Muscle layer of duodenum (tissue), 2 donors: ENCODE results near the gene CSRP1.

Experiments used
- H3K27ac ChIP-seq: one replicate; pipeline ENCODE4 v1.7.0; 2013; ENCODE audit warnings: mild to moderate bottlenecking, low read length
- H3K27me3 ChIP-seq: one replicate; pipeline ENCODE4 v1.7.0; 2013; ENCODE audit warnings: low read depth, mild to moderate bottlenecking, control low read depth, low read length
- H3K36me3 ChIP-seq, 2 donors: one replicate each; pipeline ENCODE4 v1.7.0; 2013; ENCODE audit warnings: low read length in 2 of 2, control low read depth in 1 of 2, mild to moderate bottlenecking in 1 of 2; ENCODE audit not compliant: insufficient read depth in 2 of 2, control insufficient read depth in 1 of 2
- H3K4me1 ChIP-seq, 2 donors: one replicate each; pipeline ENCODE4 v1.7.0; 2013; ENCODE audit warnings: low read length in 2 of 2, mild to moderate bottlenecking in 2 of 2, control low read depth in 1 of 2, moderate library complexity in 1 of 2; ENCODE audit not compliant: insufficient read depth in 2 of 2, control insufficient read depth in 1 of 2
- H3K4me3 ChIP-seq, 2 donors: one replicate each; pipeline ENCODE4 v1.7.0; 2013; ENCODE audit warnings: low read length in 2 of 2, low read depth in 1 of 2, mild to moderate bottlenecking in 1 of 2
- H3K9me3 ChIP-seq, 2 donors: one replicate each; pipeline ENCODE4 v1.7.0; 2013; ENCODE audit warnings: low read length in 2 of 2, control low read depth in 1 of 2, mild to moderate bottlenecking in 1 of 2; ENCODE audit not compliant: control insufficient read depth in 1 of 2
- donor health status: healthy.

CSRP1 gene

DNA sequence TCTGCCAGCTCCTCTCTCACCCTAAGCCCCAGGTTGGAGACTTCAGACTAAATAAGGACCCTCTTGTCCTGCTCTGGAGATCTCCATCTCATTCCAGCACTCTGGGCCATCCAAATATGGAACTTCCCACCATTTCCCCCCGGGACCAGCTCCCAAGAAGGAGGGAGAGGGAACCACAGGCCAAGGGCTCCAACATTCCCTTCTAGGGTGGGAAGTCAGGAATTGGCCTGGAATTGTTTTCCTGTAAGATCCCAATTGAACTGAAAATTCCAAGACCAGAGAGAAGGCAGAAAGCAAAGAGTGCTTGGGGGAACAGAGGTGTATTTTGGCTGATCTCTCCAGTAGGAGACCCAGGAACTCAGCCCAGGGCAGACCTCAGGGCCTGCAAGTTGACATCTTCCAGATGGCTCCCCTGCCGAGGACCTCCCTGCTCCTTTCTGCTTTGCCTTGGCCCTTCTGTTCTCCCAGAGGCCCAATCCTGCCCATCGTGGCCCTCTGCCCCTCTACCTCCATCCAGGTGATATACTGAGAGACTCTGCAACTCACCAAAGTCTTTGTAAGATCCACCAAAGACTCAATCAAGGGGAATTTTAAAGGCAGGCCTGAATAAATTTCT, 14.9 kb downstream of the CSRP1 start:
- Histone ChIP-seq H3K4me1 (peaks cover 50 to 99% of the 10 kb centered on the region in 2 donors), H3K4me3 (no peak overlapping the region)

DNA sequence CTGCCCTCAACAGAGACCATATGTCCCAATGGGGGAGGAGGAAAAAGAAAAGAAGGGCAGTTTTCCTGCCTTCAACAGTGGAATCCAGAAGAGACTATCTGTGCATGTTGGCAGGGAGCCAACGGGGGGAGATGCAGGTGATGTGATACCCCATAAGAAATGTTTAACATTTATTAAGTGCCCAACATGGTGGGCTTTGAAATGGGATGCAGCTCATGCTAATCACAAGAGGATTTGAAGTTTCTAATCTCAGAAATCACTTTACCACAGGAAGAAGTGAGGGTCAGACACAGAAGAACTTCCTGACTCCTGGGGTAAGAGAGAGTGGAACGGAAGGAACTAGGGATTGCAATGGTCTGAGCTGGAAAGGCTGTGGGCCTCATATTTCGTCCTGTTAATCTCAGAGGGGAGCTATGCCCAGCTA, 16.2 kb downstream of the CSRP1 start:
- Histone ChIP-seq H3K4me1 (peaks cover 42 to 99% of the 10 kb centered on the region in 2 donors), H3K27ac (peak overlapping the region; percentile 5), H3K9me3 (no peaks in the 10 kb centered on the region), H3K36me3 (peaks cover 55 to 63% of the 10 kb centered on the region in 2 donors), H3K4me3 (peak overlapping the region in 1 of 2 donors; percentile 12), H3K27me3 (no peaks in the 10 kb centered on the region)

More for the DNA sequence above, 14.9 kb downstream of the CSRP1 start:
- H3K27me3 ChIP-seq: no peaks in the 10 kb centered on the region
- H3K27ac ChIP-seq: peak overlapping the region; percentile 65
- H3K9me3 ChIP-seq: no peaks in the 10 kb centered on the region
- H3K36me3 ChIP-seq: peaks cover 45 to 61% of the 10 kb centered on the region in 2 donors

- Histone ChIP-seq H3K36me3 (peaks cover 55 to 65% of the 10 kb centered on the region in 2 donors), H3K4me1 (peaks cover 35 to 92% of the 10 kb centered on the region in 2 donors), H3K27ac (peak overlapping the region; percentile 47)
Measured at GRCh38 chr1:201489643-201490261, 17.2 kb downstream of the CSRP1 start.

GRCh38 chr1:201488830-201489589, 17.9 kb downstream of the CSRP1 start:
- no peaks in the 10 kb centered on the region for H3K27me3 ChIP-seq
- peaks cover 56 to 66% of the 10 kb centered on the region in 2 donors for H3K36me3 ChIP-seq
- peaks cover 28 to 85% of the 10 kb centered on the region in 2 donors for H3K4me1 ChIP-seq
- H3K4me3 ChIP-seq: peak overlapping the region in 1 of 2 donors; percentile 10
- H3K27ac ChIP-seq: peak overlapping the region; percentile 47
- H3K9me3 ChIP-seq: no peaks in the 10 kb centered on the region

More at GRCh38 chr1:201489643-201490261, 17.2 kb downstream of the CSRP1 start:
- H3K27me3 ChIP-seq: no peaks in the 10 kb centered on the region
- peak overlapping the region in 1 of 2 donors; percentile 10 for H3K4me3 ChIP-seq
- H3K9me3 ChIP-seq: no peaks in the 10 kb centered on the region

GRCh38 chr1:201487742-201488141, 19.2 kb downstream of the CSRP1 start:
- Histone ChIP-seq H3K27ac (no peak overlapping the region), H3K36me3 (peaks cover 64 to 67% of the 10 kb centered on the region in 2 donors), H3K4me1 (peaks cover 26 to 72% of the 10 kb centered on the region in 2 donors), H3K9me3 (no peaks in the 10 kb centered on the region), H3K4me3 (no peak overlapping the region), H3K27me3 (no peaks in the 10 kb centered on the region)

DNA sequence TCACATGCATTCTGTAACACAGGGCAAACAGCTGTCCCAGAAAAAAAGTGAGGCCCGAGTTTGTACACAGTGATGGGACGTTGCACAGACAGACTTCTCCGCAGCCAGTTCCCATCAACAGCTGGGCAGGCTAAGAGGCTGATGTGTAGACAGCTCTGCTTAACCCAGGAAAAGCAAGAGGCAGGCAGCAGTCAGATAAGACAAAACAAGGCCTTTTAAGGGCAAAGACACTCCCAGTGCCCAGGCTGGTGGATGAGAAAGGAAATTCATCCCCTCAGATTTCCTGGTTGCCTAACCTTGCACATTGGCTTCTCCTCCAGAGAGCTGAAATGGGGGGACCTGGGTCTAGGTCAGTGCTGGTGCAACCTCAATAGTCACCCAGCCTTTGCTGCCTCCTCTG, 20.7 kb downstream of the CSRP1 start:
- H3K4me3 ChIP-seq: no peak overlapping the region
- H3K9me3 ChIP-seq: no peaks in the 10 kb centered on the region
- peak overlapping the region; percentile 5 for H3K27ac ChIP-seq
- H3K27me3 ChIP-seq: no peaks in the 10 kb centered on the region
- H3K4me1 ChIP-seq: peaks cover 26 to 68% of the 10 kb centered on the region in 2 donors
- peaks cover 61 to 64% of the 10 kb centered on the region in 2 donors for H3K36me3 ChIP-seq

GRCh38 chr1:201485184-201485774, 21.6 kb downstream of the CSRP1 start:
- Histone ChIP-seq H3K9me3 (no peaks in the 10 kb centered on the region), H3K36me3 (peaks cover 57 to 60% of the 10 kb centered on the region in 2 donors), H3K4me3 (no peak overlapping the region), H3K27ac (peak overlapping the region; percentile 5), H3K27me3 (no peaks in the 10 kb centered on the region), H3K4me1 (peaks cover 18 to 63% of the 10 kb centered on the region in 2 donors)

GRCh38 chr1:201483373-201483949, 23.5 kb downstream of the CSRP1 start:
- no peak overlapping the region for H3K27ac ChIP-seq
- H3K36me3 ChIP-seq: peaks cover 43 to 45% of the 10 kb centered on the region in 2 donors
- peaks cover 4 to 45% of the 10 kb centered on the region in 2 donors for H3K4me1 ChIP-seq
- H3K9me3 ChIP-seq: no peaks in the 10 kb centered on the region
- no peak overlapping the region for H3K4me3 ChIP-seq
- H3K27me3 ChIP-seq: no peaks in the 10 kb centered on the region

GRCh38 chr1:201482755-201483154, 24.2 kb downstream of the CSRP1 start:
- peak overlapping the region; percentile 56 for H3K27ac ChIP-seq

GRCh38 chr1:201481761-201482493, 25.0 kb downstream of the CSRP1 start:
- Histone ChIP-seq H3K27ac (peak overlapping the region; percentile 56), H3K4me3 (peak overlapping the region; percentile 28 to 50), H3K27me3 (no peaks in the 10 kb centered on the region), H3K9me3 (no peaks in the 10 kb centered on the region), H3K4me1 (peaks cover 4 to 29% of the 10 kb centered on the region in 2 donors), H3K36me3 (peaks cover 32 to 33% of the 10 kb centered on the region in 2 donors)

More at GRCh38 chr1:201482755-201483154, 24.2 kb downstream of the CSRP1 start:
- no peak overlapping the region for H3K4me3 ChIP-seq
- H3K4me1 ChIP-seq: peaks cover 4 to 38% of the 10 kb centered on the region in 2 donors
- no peaks in the 10 kb centered on the region for H3K9me3 ChIP-seq
- peaks cover 35 to 38% of the 10 kb centered on the region in 2 donors for H3K36me3 ChIP-seq
- H3K27me3 ChIP-seq: no peaks in the 10 kb centered on the region
